Astrocyte of the spinal cord (primary cell): ENCODE data around the gene LIF.

Experiments used
- DNase-seq: peaks from one replicate; pipeline ENCODE4 v3.0.0; 2011; ENCODE audit warnings: low read depth, low spot score
- H3K4me3 ChIP-seq: 2 replicates; pipeline ENCODE4 v1.5.1; 2011; ENCODE audit warnings: low read depth, mild to moderate bottlenecking, low read length, moderate library complexity
- in situ Hi-C: cut with HindIII; loops from 2 replicates; pipeline ENCODE4 v1.10.0; 2017; ENCODE audit warnings: low sequenced_read_pairs
- TF ChIP-seq, protein P1 (sequence below): IDR thresholded peaks from 2 replicates; pipeline ENCODE4 v1.5.1; 2012; ENCODE audit warnings: low read depth, mild to moderate bottlenecking, low read length, inconsistent platforms

The LIF gene

DNA sequence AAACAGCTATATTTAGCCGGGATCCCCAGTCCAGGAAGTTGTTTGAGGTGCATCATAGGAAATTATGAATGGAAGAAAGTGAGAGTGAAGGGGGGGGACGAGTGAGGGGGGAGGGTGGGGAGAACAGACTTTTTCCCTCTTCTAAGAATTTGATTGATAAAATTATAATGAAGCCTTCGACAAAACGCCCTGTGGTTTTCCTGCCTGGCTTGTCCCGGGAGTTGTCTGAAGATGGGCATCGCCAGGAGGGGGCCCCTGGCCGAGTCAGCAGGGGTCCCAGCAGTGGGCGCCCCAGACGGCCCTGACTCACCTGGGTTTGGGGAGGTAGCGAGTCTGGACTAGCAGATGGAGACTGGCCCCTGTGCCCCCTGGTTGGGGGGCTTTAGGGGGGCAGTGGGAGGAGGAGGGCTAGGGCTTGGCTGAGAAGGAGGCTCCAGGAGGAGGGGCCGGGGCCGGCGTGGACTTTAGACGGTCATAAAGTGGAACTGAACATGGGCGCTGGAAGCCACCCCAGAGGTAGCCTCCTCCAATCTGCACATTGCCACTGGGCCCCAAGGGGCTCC lies 336 bp upstream of the LIF start:
- TF ChIP-seq, protein P1, sequence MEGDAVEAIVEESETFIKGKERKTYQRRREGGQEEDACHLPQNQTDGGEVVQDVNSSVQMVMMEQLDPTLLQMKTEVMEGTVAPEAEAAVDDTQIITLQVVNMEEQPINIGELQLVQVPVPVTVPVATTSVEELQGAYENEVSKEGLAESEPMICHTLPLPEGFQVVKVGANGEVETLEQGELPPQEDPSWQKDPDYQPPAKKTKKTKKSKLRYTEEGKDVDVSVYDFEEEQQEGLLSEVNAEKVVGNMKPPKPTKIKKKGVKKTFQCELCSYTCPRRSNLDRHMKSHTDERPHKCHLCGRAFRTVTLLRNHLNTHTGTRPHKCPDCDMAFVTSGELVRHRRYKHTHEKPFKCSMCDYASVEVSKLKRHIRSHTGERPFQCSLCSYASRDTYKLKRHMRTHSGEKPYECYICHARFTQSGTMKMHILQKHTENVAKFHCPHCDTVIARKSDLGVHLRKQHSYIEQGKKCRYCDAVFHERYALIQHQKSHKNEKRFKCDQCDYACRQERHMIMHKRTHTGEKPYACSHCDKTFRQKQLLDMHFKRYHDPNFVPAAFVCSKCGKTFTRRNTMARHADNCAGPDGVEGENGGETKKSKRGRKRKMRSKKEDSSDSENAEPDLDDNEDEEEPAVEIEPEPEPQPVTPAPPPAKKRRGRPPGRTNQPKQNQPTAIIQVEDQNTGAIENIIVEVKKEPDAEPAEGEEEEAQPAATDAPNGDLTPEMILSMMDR, result no peak
- in situ Hi-C loops, result no loop called here
- peak overlapping the region; percentile 74 for H3K4me3 ChIP-seq
- no peak for DNase-seq

DNA sequence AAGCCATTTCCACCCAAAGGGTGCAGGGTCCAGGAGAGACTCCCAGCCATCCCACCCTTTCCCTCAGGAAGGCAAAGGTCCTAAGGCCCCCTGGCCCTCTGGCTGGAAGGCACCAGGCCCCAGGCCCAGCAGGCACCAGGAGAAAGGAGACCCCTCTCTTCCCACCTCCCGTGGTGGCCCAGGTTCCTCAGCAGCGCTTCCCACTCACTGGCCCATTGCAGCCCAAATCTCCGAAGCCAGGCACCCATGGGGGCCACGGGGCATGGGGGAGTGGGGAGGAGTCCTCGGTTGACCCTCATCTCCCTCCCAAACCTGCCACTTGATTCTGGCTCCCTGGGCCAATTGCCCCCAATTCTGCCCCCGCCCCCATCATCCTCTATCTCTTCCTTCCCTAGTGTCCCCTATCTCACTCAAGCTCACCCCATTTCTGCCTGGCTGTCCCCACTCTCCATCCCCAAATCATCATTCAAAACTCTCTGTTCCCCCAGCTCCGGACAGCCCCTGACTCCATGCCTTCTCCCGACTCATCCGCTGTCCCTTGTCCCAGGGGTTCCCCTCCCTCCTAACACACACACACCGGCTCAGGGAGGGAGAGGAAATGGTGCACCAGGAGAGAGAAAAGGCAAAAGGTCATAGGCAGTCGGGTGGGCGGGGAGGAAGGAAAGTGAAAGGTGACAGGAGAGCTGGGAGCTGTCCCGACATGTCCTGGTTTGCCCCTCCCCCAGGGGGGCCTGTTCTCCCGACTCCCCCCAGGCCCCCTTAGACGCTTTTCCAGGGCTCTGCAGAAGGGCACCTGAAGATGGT lies 1.2 kb downstream of the LIF start:
- no peak for DNase-seq
- in situ Hi-C loops, result no loop called here
- TF ChIP-seq, protein P1, result no peak
- H3K4me3 ChIP-seq, result peak overlapping the region; percentile 74

DNA sequence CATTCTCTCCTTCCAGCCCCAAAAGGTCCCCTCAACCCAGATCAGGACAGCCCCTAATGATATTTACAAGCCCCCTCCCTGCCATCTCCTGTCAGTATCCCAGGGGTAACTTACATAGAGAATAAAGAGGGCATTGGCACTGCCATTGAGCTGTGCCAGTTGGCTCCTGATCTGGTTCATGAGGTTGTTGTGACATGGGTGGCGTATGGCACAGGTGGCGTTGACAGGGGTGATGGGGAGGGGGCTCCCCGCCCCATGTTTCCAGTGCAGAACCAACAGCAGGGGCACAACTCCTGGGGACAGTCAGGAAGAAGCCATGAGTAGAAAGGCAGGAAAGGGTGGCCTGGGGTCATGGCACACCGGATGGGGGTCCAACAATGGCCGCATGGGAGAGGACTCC lies 1.9 kb downstream of the LIF start:
- in situ Hi-C loops, result no loop called here
- peak overlapping the region; percentile 74 for H3K4me3 ChIP-seq
- TF ChIP-seq, protein P1, result no peak
- no peak for DNase-seq

DNA sequence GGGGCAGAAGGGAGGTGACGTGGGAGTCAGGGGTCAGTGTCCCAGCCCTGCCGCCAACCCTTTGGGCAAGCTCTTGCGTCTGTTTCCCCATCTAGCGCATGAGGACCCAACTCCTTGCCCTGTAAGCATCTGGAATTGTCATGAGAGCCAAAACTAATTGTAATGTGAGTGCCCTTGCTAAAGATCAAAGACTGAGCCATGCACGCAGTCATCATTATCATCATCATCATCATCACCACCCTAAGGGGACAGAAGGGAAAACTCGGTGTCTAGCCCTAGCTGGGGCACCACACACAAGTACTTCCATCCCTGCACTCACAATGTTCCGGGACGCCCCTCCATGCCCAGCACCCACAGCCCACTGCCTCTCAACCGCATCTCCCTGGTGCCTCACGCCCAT lies 2.5 kb downstream of the LIF start:
- TF ChIP-seq, protein P1, result no peak
- no peak for DNase-seq
- in situ Hi-C loops, result no loop called here
- H3K4me3 ChIP-seq, result peak overlapping the region; percentile 74

DNA sequence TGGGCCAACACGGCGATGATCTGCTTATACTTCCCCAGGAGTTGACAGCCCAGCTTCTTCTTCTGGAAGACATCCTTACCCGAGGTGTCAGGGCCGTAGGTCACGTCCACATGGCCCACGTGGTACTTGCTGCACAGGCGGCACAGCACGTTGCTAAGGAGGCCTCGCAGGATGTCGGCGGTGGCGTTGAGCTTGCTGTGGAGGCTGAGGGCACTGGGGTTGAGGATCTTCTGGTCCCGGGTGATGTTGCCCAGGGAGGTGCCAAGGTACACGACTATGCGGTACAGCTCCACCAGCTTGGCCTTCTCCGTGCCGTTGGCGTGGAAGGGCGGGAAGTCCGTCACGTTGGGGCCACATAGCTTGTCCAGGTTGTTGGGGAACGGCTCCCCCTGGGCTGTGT lies 2.9 kb downstream of the LIF start:
- no peak overlapping the region for H3K4me3 ChIP-seq
- DNase-seq, result no peak
- TF ChIP-seq, protein P1, result no peak
- in situ Hi-C loops, result no loop called here

DNA sequence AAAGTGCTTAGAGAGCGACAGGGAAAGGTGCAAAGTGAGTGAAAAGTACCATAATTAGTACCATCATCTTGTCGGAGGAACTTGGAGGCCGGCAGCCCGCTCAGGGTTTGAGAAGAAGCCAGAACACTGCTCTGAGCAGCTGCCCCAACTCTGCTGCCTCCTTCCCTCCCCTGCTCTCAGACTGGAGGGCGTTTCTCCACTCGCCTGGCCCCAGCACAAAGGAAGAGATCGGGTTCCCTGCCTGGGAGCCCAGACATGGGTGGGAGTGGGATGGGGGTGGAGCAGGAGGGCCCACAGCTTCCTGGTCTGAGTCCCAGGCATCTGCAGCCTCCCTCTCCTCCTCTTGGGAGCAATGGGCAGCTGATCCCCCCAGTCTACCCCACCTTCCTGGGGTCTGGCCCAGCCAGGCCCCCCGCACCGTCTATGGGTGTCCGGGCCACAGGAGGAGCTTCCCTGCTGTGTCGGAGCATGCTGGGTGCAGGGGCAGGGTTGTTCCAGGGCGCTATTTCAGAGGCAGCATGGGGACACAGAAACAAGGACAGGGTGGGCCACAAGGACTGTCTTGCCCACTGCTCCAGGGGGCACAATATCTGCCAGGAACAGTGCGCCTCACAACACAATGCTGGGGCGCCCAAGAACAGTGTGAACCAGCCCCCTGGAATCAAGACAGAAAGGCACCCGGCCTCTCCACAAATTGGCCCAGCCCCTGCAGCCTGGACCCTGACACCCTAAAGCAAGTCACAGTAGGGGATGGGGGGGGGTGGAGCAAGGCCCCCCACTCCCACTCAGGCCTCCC lies 4.8 kb downstream of the LIF start:
- H3K4me3 ChIP-seq, result no peak overlapping the region
- TF ChIP-seq, protein P1, result no peak
- no peak for DNase-seq
- in situ Hi-C loops, result no loop called here
